ENCODE measurements around the gene PIM2. TPM values are rescaled to one million over a fixed set of nuclear protein-coding genes. Genes with fewer than 3 reads are reported as not detected.

PIM2 gene
- total and polyA plus RNA-seq, 2 experiments from 2014 or later = 4.4 to 4.6 TPM

GRCh38 chrX:48918301-48918642 is 552 bp downstream of the PIM2 start:
- 0 to 11% methylated on average over 2 to 21 of the region's 23 CpGs for WGBS, 2 experiments (ENCODE audit: low coverage in 1 of 2, low lambda C conversion rate in 2 of 2, missing lambda C conversion rate in 2 of 2)
- in situ Hi-C loops (cut with MboI) = loop anchor here (25.0 kb wide), 1 partner anchor 256 kb away; no protein-coding TSS in a partner anchor
- peak overlapping the region; percentile 78 for H3K9ac ChIP-seq

GRCh38 chrX:48917139-48918001 is 1.5 kb downstream of the PIM2 start:
- Histone ChIP-seq H3F3A (ENCODE audit: insufficient read depth) (peaks cover 27% of the 10 kb centered on the region), H3K9me2 (ENCODE audit: insufficient read depth) (no peaks in the 10 kb centered on the region), H3K4me1 (ENCODE audit: insufficient read depth) (peaks cover 12% of the 10 kb centered on the region; the same call in 1 of the 2 replicates), H2AFZ (no peak overlapping the region), H3K27ac (peak overlapping the region; percentile 46), H3K4me2 (ENCODE audit: unreplicated experiment) (no peak overlapping the region), H3K9ac (no peak overlapping the region), H3K36me3 (ENCODE audit: low read depth) (no peaks in the 10 kb centered on the region), H3K4me3 (no peak overlapping the region), H3K79me2 (ENCODE audit: insufficient read depth) (no peaks in the 10 kb centered on the region), H3K9me3 (ENCODE audit: low read depth) (no peaks in the 10 kb centered on the region), H4K20me1 (ENCODE audit: insufficient read depth) (no peaks in the 10 kb centered on the region), H3K27me3 (replicated peaks; ENCODE audit: insufficient read depth) (no peaks in the 10 kb centered on the region)
- in situ Hi-C loops (cut with MboI) = loop anchor here (25.0 kb wide), 1 partner anchor 255 kb away; no protein-coding TSS in a partner anchor
- TF ChIP-seq EZH2 (IDR thresholded peaks at IDR 0.05; ENCODE audit: insufficient read depth, poor library complexity, severe bottlenecking) = no peak
- TF ChIP-seq EZH2phosphoT487 (IDR thresholded peaks at IDR 0.05; ENCODE audit: insufficient read depth, low read depth) = no peak
- DNase-seq = peak; percentile 88
- 15 to 24% methylated on average over 20 to 24 of the region's 27 CpGs for WGBS, 2 experiments (ENCODE audit: low coverage in 1 of 2, low lambda C conversion rate in 2 of 2, missing lambda C conversion rate in 2 of 2)

More at GRCh38 chrX:48918301-48918642, 552 bp downstream of the PIM2 start:
- H3K4me3 ChIP-seq = peak overlapping the region; percentile 79
- H3K27ac ChIP-seq = no peak overlapping the region
- H3K4me1 ChIP-seq (ENCODE audit: insufficient read depth) = peaks cover 12% of the 10 kb centered on the region; the same call in 1 of the 2 replicates
- peak overlapping the region; percentile 76 for H3K4me2 ChIP-seq (ENCODE audit: unreplicated experiment)
- no peaks in the 10 kb centered on the region for H3K9me3 ChIP-seq (ENCODE audit: low read depth)
- H2AFZ ChIP-seq = no peak overlapping the region
- H3K36me3 ChIP-seq (ENCODE audit: low read depth) = no peaks in the 10 kb centered on the region
- no peaks in the 10 kb centered on the region for H3K9me2 ChIP-seq (ENCODE audit: insufficient read depth)
- no peaks in the 10 kb centered on the region for H3K27me3 ChIP-seq (replicated peaks; ENCODE audit: insufficient read depth)
- H3K79me2 ChIP-seq (ENCODE audit: insufficient read depth) = no peaks in the 10 kb centered on the region
- H3F3A ChIP-seq (ENCODE audit: insufficient read depth) = peaks cover 27% of the 10 kb centered on the region
- H4K20me1 ChIP-seq (ENCODE audit: insufficient read depth) = no peaks in the 10 kb centered on the region
- no peak for DNase-seq
- TF ChIP-seq EZH2 (IDR thresholded peaks at IDR 0.05; ENCODE audit: insufficient read depth, poor library complexity, severe bottlenecking) = no peak
- no peak for TF ChIP-seq EZH2phosphoT487 (IDR thresholded peaks at IDR 0.05; ENCODE audit: insufficient read depth, low read depth)

- WGBS, 2 experiments (ENCODE audit: low coverage in 1 of 2, low lambda C conversion rate in 2 of 2, missing lambda C conversion rate in 2 of 2) = 94 to 98% methylated on average over 12 to 13 of the region's 13 CpGs
Observed at GRCh38 chrX:48914593-48915493, 4.0 kb downstream of the PIM2 start.

More at GRCh38 chrX:48914593-48915493, 4.0 kb downstream of the PIM2 start:
- DNase-seq = no peak
- H3K36me3 ChIP-seq (ENCODE audit: low read depth) = no peaks in the 10 kb centered on the region
- no peak overlapping the region for H3K9ac ChIP-seq
- TF ChIP-seq EZH2phosphoT487 (IDR thresholded peaks at IDR 0.05; ENCODE audit: insufficient read depth, low read depth) (no peak), EZH2 (IDR thresholded peaks at IDR 0.05; ENCODE audit: insufficient read depth, poor library complexity, severe bottlenecking) (no peak)
- H3K4me2 ChIP-seq (ENCODE audit: unreplicated experiment) = no peak overlapping the region
- H4K20me1 ChIP-seq (ENCODE audit: insufficient read depth) = no peaks in the 10 kb centered on the region
- no peak overlapping the region for H2AFZ ChIP-seq
- H3K27ac ChIP-seq = no peak overlapping the region
- in situ Hi-C loops (cut with MboI) = loop anchor here (25.0 kb wide), 1 partner anchor 253 kb away; no protein-coding TSS in a partner anchor
- H3K4me1 ChIP-seq (ENCODE audit: insufficient read depth) = peaks cover 8% of the 10 kb centered on the region; the same call in 1 of the 2 replicates
- no peaks in the 10 kb centered on the region for H3K9me2 ChIP-seq (ENCODE audit: insufficient read depth)
- H3F3A ChIP-seq (ENCODE audit: insufficient read depth) = 0 out of 2 replicates have a peak, but pooled peaks cover 12% of the 10 kb centered on the region
- no peaks in the 10 kb centered on the region for H3K27me3 ChIP-seq (replicated peaks; ENCODE audit: insufficient read depth)
- peaks cover 16% of the 10 kb centered on the region for H3K79me2 ChIP-seq (ENCODE audit: insufficient read depth)
- H3K4me3 ChIP-seq = no peak overlapping the region
- H3K9me3 ChIP-seq (ENCODE audit: low read depth) = no peaks in the 10 kb centered on the region

Data from GM23248 (cell line).